Sigmoid colon (tissue), 7 donors: Measurements from ENCODE around the gene LRP6. TPM values are rescaled to one million over a fixed set of nuclear protein-coding genes. Genes with fewer than 3 reads are reported as not detected.

Experiments
- DNase-seq: peaks from one replicate; pipeline ENCODE4 v3.0.0-alpha.2; 2019
- H3K27ac ChIP-seq, 4 donors: fragments of 200-600 bp; sonication (generic); one replicate each; pipeline ENCODE4 v1.5.1; 2016 to 2019; ENCODE audit warnings: mild to moderate bottlenecking in 1 of 4
- H3K27me3 ChIP-seq, 3 donors: fragments of 200-600 bp; sonication (generic); one replicate each; pipeline ENCODE4 v1.5.1; 2019; ENCODE audit warnings: mild to moderate bottlenecking in 1 of 3
- H3K36me3 ChIP-seq, 4 donors: fragments of 200-600 bp; sonication (generic); one replicate each; pipeline ENCODE4 v1.5.1; 2016 to 2019
- H3K4me1 ChIP-seq, 4 donors: fragments of 200-600 bp; sonication (generic); one replicate each; pipeline ENCODE4 v1.5.1; 2017 to 2019
- H3K4me3 ChIP-seq, 4 donors: fragments of 200-600 bp; sonication (generic); one replicate each; pipeline ENCODE4 v1.5.1; 2017 to 2019; ENCODE audit warnings: mild to moderate bottlenecking in 2 of 4, moderate library complexity in 1 of 4
- H3K9me3 ChIP-seq, 4 donors: fragments of 200-600 bp in 3 of 4; sonication (generic) in 3 of 4; one replicate each; pipeline versions ENCODE4 v1.5.1 to v1.6.1; 2013 to 2019
- CTCF ChIP-seq, 4 experiments: fragments of 450-650 bp in 3 of 4; fragments of 200-600 bp in 1 of 4; IDR thresholded peaks; one replicate each; pipeline ENCODE4 v1.5.1; 2016 to 2019; ENCODE audit warnings: antibody characterized with exemption in 4 of 4, mild to moderate bottlenecking in 3 of 4, moderate library complexity in 2 of 4
- EP300 ChIP-seq, 4 donors: sonication (generic); formaldehyde crosslinking; IDR thresholded peaks; one replicate each; pipeline ENCODE4 v1.6.1; 2017; ENCODE audit warnings: antibody characterized with exemption in 4 of 4
- POLR2A ChIP-seq, 2 donors: fragments of 450-650 bp; IDR thresholded peaks; one replicate each; pipeline ENCODE4 v1.6.1; 2016; ENCODE audit warnings: antibody characterized with exemption in 2 of 2, mild to moderate bottlenecking in 2 of 2, moderate library complexity in 2 of 2
- POLR2AphosphoS5 ChIP-seq, 4 donors: sonication (generic); formaldehyde crosslinking; IDR thresholded peaks; one replicate each; pipeline ENCODE4 v1.6.1; 2017; ENCODE audit warnings: antibody characterized with exemption in 4 of 4
- WGBS, 2 donors: extraction: QIAGEN DNeasy Blood & Tissue Kit; methylation state at CpG; one replicate each; pipeline ENCODE4 v1.1.7; 2013; 5-methylcytosine and 5-hydroxymethylcytosine counted together
- intact Hi-C: fragments of 100-400 bp; cut with DNase I; formaldehyde crosslinking; loops from one replicate; pipeline ENCODE4 v1.15.1; 2023
- polyA plus RNA-seq, 3 donors: library from polyadenylated mRNA; stranded (reverse); fragments of 200-250 nt; gene quantifications; one replicate each; pipeline ENCODE4 v1.2.3, GENCODE V29; 2013
- total RNA-seq, 4 donors: library from RNA; depleted of rRNA; stranded (reverse); fragments of >200 nt; gene quantifications; one replicate each; pipeline ENCODE4 v1.1.0, GENCODE V29; 2016
- donor health status: healthy with polysubstance abuse.
- donor health status: Bipolar disorder and iron deficiency.
- donor health status: healthy.

Gene LRP6
- total and polyA plus RNA-seq, 7 donors: 1.8 to 55.1 (median 36.0) TPM

GRCh38 chr12:12230275-12230674, 36.6 kb downstream of the LRP6 start:
- Histone ChIP-seq H3K4me3 (no peak overlapping the region), H3K9me3 (peaks cover 0 to 3% (median 0%) of the 10 kb centered on the region in 4 donors), H3K36me3 (no peaks in the 10 kb centered on the region), H3K4me1 (peaks cover 0 to 27% (median 15%) of the 10 kb centered on the region in 4 donors), H3K27ac (no peak overlapping the region), H3K27me3 (no peaks in the 10 kb centered on the region)
- WGBS, 2 donors: 29 to 81% methylated on average over 1 of the region's 1 CpG
- intact Hi-C loops: no loop called here
- no peak for DNase-seq
- no peak for TF ChIP-seq POLR2AphosphoS5 (IDR thresholded peaks at IDR 0.05)
- no peak for TF ChIP-seq POLR2A (IDR thresholded peaks at IDR 0.05)
- TF ChIP-seq CTCF (IDR thresholded peaks at IDR 0.05): no peak
- TF ChIP-seq EP300 (IDR thresholded peaks at IDR 0.05): no peak

DNA sequence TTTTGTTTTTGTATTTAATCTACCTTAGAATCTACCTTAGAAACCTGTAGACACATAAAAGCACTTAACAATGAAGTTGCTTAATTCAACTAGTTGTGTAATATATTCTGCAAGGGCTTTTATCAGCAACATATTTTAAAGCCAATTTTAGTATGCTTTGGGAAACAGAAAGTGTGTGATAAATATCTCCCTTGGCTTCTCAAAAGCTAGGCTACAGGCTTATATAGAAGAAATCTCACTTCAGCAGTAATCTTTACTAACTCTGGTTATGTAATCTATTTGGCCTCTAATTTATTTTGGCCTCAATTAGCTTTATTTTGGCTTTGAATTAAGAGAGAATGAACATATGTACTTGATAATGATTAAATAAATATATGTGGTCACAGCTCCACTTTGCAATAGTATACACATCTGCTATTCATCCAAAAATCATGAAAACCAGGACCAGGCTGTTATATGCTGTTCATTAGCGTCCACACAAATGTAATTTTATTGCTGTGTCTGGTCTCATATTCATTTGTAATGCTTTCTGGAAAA, 37.2 kb downstream of the LRP6 start:
- H3K9me3 ChIP-seq: peaks cover 0 to 3% (median 0%) of the 10 kb centered on the region in 4 donors
- no peak overlapping the region for H3K4me3 ChIP-seq
- H3K4me1 ChIP-seq: peaks cover 0 to 27% (median 15%) of the 10 kb centered on the region in 4 donors
- intact Hi-C loops: no loop called here
- H3K36me3 ChIP-seq: no peaks in the 10 kb centered on the region
- H3K27ac ChIP-seq: no peak overlapping the region
- DNase-seq: no peak
- WGBS, 2 donors: 84 to 85% methylated on average over 1 of the region's 1 CpG
- no peak for TF ChIP-seq EP300 (IDR thresholded peaks at IDR 0.05)
- no peak for TF ChIP-seq POLR2A (IDR thresholded peaks at IDR 0.05)
- no peak for TF ChIP-seq CTCF (IDR thresholded peaks at IDR 0.05)
- no peak for TF ChIP-seq POLR2AphosphoS5 (IDR thresholded peaks at IDR 0.05)
- H3K27me3 ChIP-seq: no peaks in the 10 kb centered on the region

DNA sequence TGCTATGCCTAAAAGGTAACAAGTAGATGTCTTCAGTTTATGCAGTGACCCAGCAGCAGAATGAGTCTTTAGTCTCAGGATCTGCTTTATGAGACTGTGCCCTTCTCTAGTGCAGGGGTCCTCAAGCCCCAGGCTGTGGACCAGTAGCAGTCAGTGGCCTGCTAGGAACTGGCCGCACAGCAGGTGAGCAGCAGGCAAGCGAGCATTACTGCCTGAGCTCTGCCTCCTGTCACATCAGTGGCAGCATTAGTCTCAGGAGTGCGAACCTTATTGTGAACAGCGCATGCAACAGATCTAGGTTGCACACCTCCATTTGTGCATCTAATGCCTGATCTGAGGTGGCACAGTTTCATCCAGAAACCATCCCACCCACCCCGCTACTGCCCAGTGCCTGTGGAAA, 38.4 kb downstream of the LRP6 start:
- Histone ChIP-seq H3K4me1 (peaks cover 0 to 30% (median 15%) of the 10 kb centered on the region in 4 donors), H3K36me3 (no peaks in the 10 kb centered on the region), H3K4me3 (no peak overlapping the region), H3K9me3 (peaks cover 0 to 3% (median 0%) of the 10 kb centered on the region in 4 donors), H3K27me3 (no peaks in the 10 kb centered on the region), H3K27ac (no peak overlapping the region)
- no peak for DNase-seq
- TF ChIP-seq POLR2A (IDR thresholded peaks at IDR 0.05) (no peak), POLR2AphosphoS5 (IDR thresholded peaks at IDR 0.05) (no peak), EP300 (IDR thresholded peaks at IDR 0.05) (no peak), CTCF (IDR thresholded peaks at IDR 0.05) (no peak)
- WGBS, 2 donors: 96% methylated on average over 5 of the region's 5 CpGs
- intact Hi-C loops: no loop called here

DNA sequence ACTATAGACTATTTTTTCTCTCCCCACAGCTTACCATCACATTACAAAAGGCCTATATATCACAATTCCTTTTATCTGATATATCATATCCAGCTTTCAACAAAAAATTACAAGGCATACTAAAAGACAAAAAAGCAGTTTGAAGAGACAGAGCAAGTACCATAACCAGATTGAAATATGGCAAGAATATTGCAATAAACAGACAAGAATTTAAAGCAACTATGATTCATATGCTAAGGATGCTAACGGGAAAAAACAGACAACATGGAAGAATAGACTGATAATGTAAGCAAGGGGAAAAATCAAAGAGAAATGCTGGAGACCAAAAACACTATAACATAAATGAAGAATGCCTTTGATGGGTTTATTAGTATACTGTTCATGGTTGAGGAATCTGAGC, 40.7 kb downstream of the LRP6 start:
- H3K4me3 ChIP-seq: no peak overlapping the region
- H3K9me3 ChIP-seq: peaks cover 0 to 3% (median 0%) of the 10 kb centered on the region in 4 donors
- no peaks in the 10 kb centered on the region for H3K27me3 ChIP-seq
- TF ChIP-seq EP300 (IDR thresholded peaks at IDR 0.05) (no peak), POLR2AphosphoS5 (IDR thresholded peaks at IDR 0.05) (no peak), CTCF (IDR thresholded peaks at IDR 0.05) (no peak), POLR2A (IDR thresholded peaks at IDR 0.05) (no peak)
- 95 to 99% methylated on average over 1 of the region's 1 CpG for WGBS, 2 donors
- no peaks in the 10 kb centered on the region for H3K36me3 ChIP-seq
- H3K27ac ChIP-seq: no peak overlapping the region
- intact Hi-C loops: no loop called here
- no peak for DNase-seq
- H3K4me1 ChIP-seq: peaks cover 0 to 49% (median 14%) of the 10 kb centered on the region in 4 donors
